Measurements from ENCODE around the gene XAGE1B.

- TF ChIP-seq CTCF (IDR thresholded peaks at IDR 0.05), result no peak
- TF ChIP-seq POLR2A (IDR thresholded peaks at IDR 0.05), result no peak
Observed at GRCh38 chrX:52509916-52510315, 6.9 kb downstream of the XAGE1B start.
